ENCODE data around the gene SSC4D.
A peak's percentile ranks its signal among the peaks of the same experiment; 100 is the strongest.
"Not testable (repeated sequence)": the region's sequence is repeated elsewhere in the genome, so short reads cannot be mapped to it uniquely, and the experiment has no call there.

The SSC4D gene

GRCh38 chr7:76393116-76394031 is 16.1 kb downstream of the SSC4D start:
- peak; percentile 75 for DNase-seq (ENCODE audit: low read depth, low spot score)

GRCh38 chr7:76392531-76393115 is 16.9 kb downstream of the SSC4D start:
- no peak for DNase-seq (ENCODE audit: low read depth, low spot score)
- peak overlapping the region; percentile 69 for H3K4me3 ChIP-seq (ENCODE audit: low read length)

More at GRCh38 chr7:76393116-76394031, 16.1 kb downstream of the SSC4D start:
- peak overlapping the region; percentile 69 for H3K4me3 ChIP-seq (ENCODE audit: low read length)

- DNase-seq (ENCODE audit: low read depth, low spot score) = no peak
- no peak overlapping the region for H3K4me3 ChIP-seq (ENCODE audit: low read length)
Observed at GRCh38 chr7:76390092-76390491, 19.4 kb downstream of the SSC4D start.

- not testable (repeated sequence) for H3K4me3 ChIP-seq (ENCODE audit: low read length); DNase-seq (ENCODE audit: low read depth, low spot score)
Observed at GRCh38 chr7:76387789-76388188, 21.7 kb downstream of the SSC4D start.

- no peak for DNase-seq (ENCODE audit: low read depth, low spot score)
Observed at GRCh38 chr7:76386691-76387260, 22.7 kb downstream of the SSC4D start.

GRCh38 chr7:76383089-76383944 is 26.2 kb downstream of the SSC4D start:
- no peak for DNase-seq (ENCODE audit: low read depth, low spot score)
- H3K4me3 ChIP-seq (ENCODE audit: low read length) = no peak overlapping the region

More at GRCh38 chr7:76386691-76387260, 22.7 kb downstream of the SSC4D start:
- H3K4me3 ChIP-seq (ENCODE audit: low read length) = no peak overlapping the region

GRCh38 chr7:76381814-76382213 is 27.7 kb downstream of the SSC4D start:
- H3K4me3 ChIP-seq (ENCODE audit: low read length) = no peak overlapping the region
- DNase-seq (ENCODE audit: low read depth, low spot score) = no peak

- no peak overlapping the region for H3K4me3 ChIP-seq (ENCODE audit: low read length)
- DNase-seq (ENCODE audit: low read depth, low spot score) = no peak
Observed at GRCh38 chr7:76380623-76380966, 28.9 kb downstream of the SSC4D start.

GRCh38 chr7:76377186-76377918 is 32.1 kb downstream of the SSC4D start:
- DNase-seq (ENCODE audit: low read depth, low spot score) = no peak
- no peak overlapping the region for H3K4me3 ChIP-seq (ENCODE audit: low read length)

- H3K4me3 ChIP-seq (ENCODE audit: low read length) = no peak overlapping the region
- DNase-seq (ENCODE audit: low read depth, low spot score) = no peak
Observed at GRCh38 chr7:76375251-76375650, 34.2 kb downstream of the SSC4D start.

GRCh38 chr7:76372984-76373833 is 36.3 kb downstream of the SSC4D start:
- no peak for DNase-seq (ENCODE audit: low read depth, low spot score)
- no peak overlapping the region for H3K4me3 ChIP-seq (ENCODE audit: low read length)

- no peak for DNase-seq (ENCODE audit: low read depth, low spot score)
- H3K4me3 ChIP-seq (ENCODE audit: low read length) = no peak overlapping the region
Observed at GRCh38 chr7:76371396-76371795, 38.1 kb downstream of the SSC4D start.

- no peak overlapping the region for H3K4me3 ChIP-seq (ENCODE audit: low read length)
- DNase-seq (ENCODE audit: low read depth, low spot score) = no peak
Observed at GRCh38 chr7:76369018-76369417, 40.5 kb downstream of the SSC4D start.

- DNase-seq (ENCODE audit: low read depth, low spot score) = no peak
- H3K4me3 ChIP-seq (ENCODE audit: low read length) = no peak overlapping the region
Observed at GRCh38 chr7:76368190-76368589, 41.3 kb downstream of the SSC4D start.

GRCh38 chr7:76364198-76364584 is 45.3 kb downstream of the SSC4D start:
- H3K4me3 ChIP-seq (ENCODE audit: low read length) = no peak overlapping the region
- DNase-seq (ENCODE audit: low read depth, low spot score) = no peak

GRCh38 chr7:76363754-76364153 is 45.7 kb downstream of the SSC4D start:
- not testable (repeated sequence) for DNase-seq (ENCODE audit: low read depth, low spot score); H3K4me3 ChIP-seq (ENCODE audit: low read length)

- H3K4me3 ChIP-seq (ENCODE audit: low read length) = peak overlapping the region; percentile 95
- DNase-seq (ENCODE audit: low read depth, low spot score) = no peak
Observed at GRCh38 chr7:76359978-76360638, 49.4 kb downstream of the SSC4D start.

Data from Jurkat, Clone E6-1 (cell line).